Nephron (organoid): ENCODE results near the gene EFNA3.

Experiments used
- H3K27ac Mint-ChIP-seq, 3 experiments: 2 replicates each; pipeline ENCODE4 v1.8.0; 2020; ENCODE audit warnings: mixed read lengths in 3 of 3, mild to moderate bottlenecking in 2 of 3, moderate library complexity in 1 of 3
- H3K27me3 Mint-ChIP-seq: 2 replicates; pipeline ENCODE4 v1.8.0; 2021; ENCODE audit warnings: low read depth, mild to moderate bottlenecking, moderate library complexity, mixed read lengths
- H3K36me3 Mint-ChIP-seq: 2 replicates; pipeline ENCODE4 v1.8.0; 2020; ENCODE audit warnings: low read depth, mixed read lengths
- H3K4me1 Mint-ChIP-seq: 2 replicates; pipeline ENCODE4 v1.8.0; 2020; ENCODE audit warnings: mixed read lengths
- H3K4me3 Mint-ChIP-seq, 3 experiments: 2 replicates each; pipeline ENCODE4 v1.8.0; 2020; ENCODE audit warnings: mild to moderate bottlenecking in 3 of 3, mixed read lengths in 3 of 3, moderate library complexity in 2 of 3
- H3K9me3 Mint-ChIP-seq: 2 replicates; pipeline ENCODE4 v1.8.0; 2020; ENCODE audit warnings: mixed read lengths
- CTCF ChIP-seq, 3 experiments: fragments of 200-600 bp; sonication (generic); IDR thresholded peaks; one replicate each; pipeline ENCODE4 v1.5.0; 2021; ENCODE audit warnings: antibody characterized with exemption in 3 of 3; ENCODE audit not compliant: unreplicated experiment in 3 of 3

EFNA3 gene

GRCh38 chr1:155093911-155094621 is 15.4 kb downstream of the EFNA3 start:
- TF ChIP-seq CTCF (IDR thresholded peaks at IDR 0.05; ENCODE audit: unreplicated experiment in 3 of 3), result peak; percentile 12 to 45 (median 40)
- Mint-ChIP-seq H3K27ac (peak overlapping the region; percentile 33 to 77 (median 48)), H3K9me3 (no peaks in the 10 kb centered on the region), H3K27me3 (peaks cover 13% of the 10 kb centered on the region), H3K36me3 (no peaks in the 10 kb centered on the region), H3K4me3 (no peak overlapping the region), H3K4me1 (peaks cover 37% of the 10 kb centered on the region)

DNA sequence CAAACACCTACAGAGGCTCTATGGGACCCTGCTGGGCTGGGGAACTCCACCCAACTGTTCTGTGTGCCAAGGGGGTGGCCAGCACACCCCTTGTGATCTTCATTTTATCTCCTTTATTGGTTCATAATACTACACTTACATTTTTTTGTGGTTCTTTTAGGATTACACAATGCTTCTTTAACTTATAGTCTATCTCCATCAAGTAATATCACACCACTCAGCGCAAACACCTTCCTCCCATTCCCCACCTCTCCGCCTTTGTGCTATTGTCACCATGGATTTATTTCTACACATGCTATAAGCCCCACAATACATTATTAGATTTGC is 15.9 kb downstream of the EFNA3 start:
- Mint-ChIP-seq H3K4me3 (no peak overlapping the region), H3K27me3 (peaks cover 13% of the 10 kb centered on the region)

DNA sequence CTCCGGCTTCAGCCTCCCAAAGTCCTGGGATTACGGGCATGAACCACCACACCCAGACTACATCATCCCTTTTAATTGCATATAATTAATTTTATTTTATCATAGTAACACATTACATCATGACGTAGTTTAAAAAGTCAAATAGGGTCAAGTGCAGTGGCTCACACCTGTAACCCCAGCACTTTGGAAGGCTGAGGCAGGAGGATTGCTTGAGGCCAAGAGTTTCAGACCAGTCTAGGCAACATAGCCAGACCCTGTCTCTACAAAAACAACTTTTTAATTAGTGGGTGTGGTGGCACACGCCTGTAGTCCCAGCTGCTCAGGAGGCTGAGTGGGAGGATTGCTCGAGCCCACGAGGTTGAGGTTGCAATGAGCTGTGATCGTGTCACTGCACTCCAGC is 20.7 kb downstream of the EFNA3 start:
- no peak for TF ChIP-seq CTCF (IDR thresholded peaks at IDR 0.05; ENCODE audit: unreplicated experiment in 3 of 3)
- H3K36me3 Mint-ChIP-seq, result no peaks in the 10 kb centered on the region
- H3K4me3 Mint-ChIP-seq, result no peak overlapping the region
- no peak overlapping the region for H3K27ac Mint-ChIP-seq
- no peaks in the 10 kb centered on the region for H3K9me3 Mint-ChIP-seq
- H3K27me3 Mint-ChIP-seq, result peaks cover 3% of the 10 kb centered on the region
- H3K4me1 Mint-ChIP-seq, result peaks cover 15% of the 10 kb centered on the region

More for the DNA sequence above, 15.9 kb downstream of the EFNA3 start:
- Mint-ChIP-seq H3K27ac (peak overlapping the region; percentile 34 to 77 (median 48)), H3K4me1 (peaks cover 37% of the 10 kb centered on the region), H3K9me3 (no peaks in the 10 kb centered on the region), H3K36me3 (no peaks in the 10 kb centered on the region)
- peak in 1 of 3 experiments; percentile 41 for TF ChIP-seq CTCF (IDR thresholded peaks at IDR 0.05; ENCODE audit: unreplicated experiment in 3 of 3)

- Mint-ChIP-seq H3K36me3 (no peaks in the 10 kb centered on the region), H3K27ac (no peak overlapping the region), H3K4me3 (no peak overlapping the region), H3K27me3 (peaks cover 16% of the 10 kb centered on the region), H3K9me3 (no peaks in the 10 kb centered on the region), H3K4me1 (peaks cover 4% of the 10 kb centered on the region)
- TF ChIP-seq CTCF (IDR thresholded peaks at IDR 0.05; ENCODE audit: unreplicated experiment in 3 of 3), result no peak
Measured at GRCh38 chr1:155103325-155103724, 24.7 kb downstream of the EFNA3 start.

GRCh38 chr1:155104605-155105534 is 26.2 kb downstream of the EFNA3 start:
- Mint-ChIP-seq H3K4me1 (peaks cover 4% of the 10 kb centered on the region), H3K27ac (no peak overlapping the region), H3K36me3 (no peaks in the 10 kb centered on the region), H3K27me3 (peaks cover 16% of the 10 kb centered on the region), H3K9me3 (no peaks in the 10 kb centered on the region), H3K4me3 (no peak overlapping the region)
- no peak for TF ChIP-seq CTCF (IDR thresholded peaks at IDR 0.05; ENCODE audit: unreplicated experiment in 3 of 3)
